ENCODE data around the gene CYYR1.

- TF ChIP-seq CTCF (IDR thresholded peaks at IDR 0.05; ENCODE audit: extremely low read depth in 1 of 2, insufficient read depth in 1 of 2, low read depth in 1 of 2, low read length in 2 of 2) = no peak
- TF ChIP-seq POLR2A (IDR thresholded peaks at IDR 0.05; ENCODE audit: low read depth, low read length) = no peak
- TF ChIP-seq JUN (IDR thresholded peaks at IDR 0.05; ENCODE audit: borderline replicate concordance, insufficient read depth, insufficient read length, low read depth) = no peak
- no peak for TF ChIP-seq POLR2AphosphoS5 (IDR thresholded peaks at IDR 0.05; ENCODE audit: insufficient read depth, low read depth, low read length)
- no peak for TF ChIP-seq MAX (IDR thresholded peaks at IDR 0.05; ENCODE audit: insufficient read depth, insufficient read length)
- TF ChIP-seq EZH2 (IDR thresholded peaks at IDR 0.05; ENCODE audit: borderline replicate concordance, low read depth, low read length, severe bottlenecking) = no peak
- no peak for TF ChIP-seq FOS (IDR thresholded peaks at IDR 0.05; ENCODE audit: borderline replicate concordance, insufficient read depth, low read length)
- TF ChIP-seq GATA2 (IDR thresholded peaks at IDR 0.05; ENCODE audit: insufficient read depth, insufficient read length, low read depth, low read length) = no peak
- no peak for TF ChIP-seq MYC (IDR thresholded peaks at IDR 0.05; ENCODE audit: low read depth, low read length)
Observed at GRCh38 chr21:26460621-26461020, 112.5 kb downstream of the CYYR1 start.

All from endothelial cell of umbilical vein (primary cell).